ENCODE results near the gene FSTL4. TPM values are rescaled to one million over a fixed set of nuclear protein-coding genes. Genes with fewer than 3 reads are reported as not detected.

The FSTL4 gene
- total RNA-seq, 4 donors from 2014 or later: 0.41 TPM; not detected in 3

DNA sequence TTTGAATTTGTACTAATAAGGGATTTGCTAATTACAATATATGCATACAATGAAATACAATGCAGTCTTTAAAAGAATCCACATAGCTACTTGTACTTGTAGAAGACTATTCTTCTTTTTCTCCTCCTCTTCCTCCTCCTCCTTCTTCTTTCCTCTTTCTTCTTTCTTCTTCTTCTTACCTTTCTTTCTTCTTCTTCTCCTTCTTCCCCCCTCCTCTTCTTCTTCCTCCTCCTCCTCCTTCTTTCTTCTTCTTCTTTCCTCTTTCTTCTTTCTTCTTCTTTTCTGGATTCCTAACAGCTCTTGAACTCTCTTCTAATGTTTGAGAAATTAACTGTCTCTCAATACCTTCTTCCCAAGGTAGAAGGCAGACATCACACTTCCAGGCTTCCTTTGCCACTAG lies 29.3 kb upstream of the FSTL4 start:
- Histone ChIP-seq H3K4me3 (no peak overlapping the region), H3K4me1 (no peaks in the 10 kb centered on the region), H3K9me3 (no peaks in the 10 kb centered on the region), H3K27ac (no peak overlapping the region), H3K36me3 (no peaks in the 10 kb centered on the region), H3K27me3 (no peaks in the 10 kb centered on the region)
- TF ChIP-seq, protein P1, sequence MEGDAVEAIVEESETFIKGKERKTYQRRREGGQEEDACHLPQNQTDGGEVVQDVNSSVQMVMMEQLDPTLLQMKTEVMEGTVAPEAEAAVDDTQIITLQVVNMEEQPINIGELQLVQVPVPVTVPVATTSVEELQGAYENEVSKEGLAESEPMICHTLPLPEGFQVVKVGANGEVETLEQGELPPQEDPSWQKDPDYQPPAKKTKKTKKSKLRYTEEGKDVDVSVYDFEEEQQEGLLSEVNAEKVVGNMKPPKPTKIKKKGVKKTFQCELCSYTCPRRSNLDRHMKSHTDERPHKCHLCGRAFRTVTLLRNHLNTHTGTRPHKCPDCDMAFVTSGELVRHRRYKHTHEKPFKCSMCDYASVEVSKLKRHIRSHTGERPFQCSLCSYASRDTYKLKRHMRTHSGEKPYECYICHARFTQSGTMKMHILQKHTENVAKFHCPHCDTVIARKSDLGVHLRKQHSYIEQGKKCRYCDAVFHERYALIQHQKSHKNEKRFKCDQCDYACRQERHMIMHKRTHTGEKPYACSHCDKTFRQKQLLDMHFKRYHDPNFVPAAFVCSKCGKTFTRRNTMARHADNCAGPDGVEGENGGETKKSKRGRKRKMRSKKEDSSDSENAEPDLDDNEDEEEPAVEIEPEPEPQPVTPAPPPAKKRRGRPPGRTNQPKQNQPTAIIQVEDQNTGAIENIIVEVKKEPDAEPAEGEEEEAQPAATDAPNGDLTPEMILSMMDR (IDR thresholded peaks at IDR 0.05): no peak
- TF ChIP-seq POLR2A (IDR thresholded peaks at IDR 0.05): no peak
- no peak for DNase-seq
- intact Hi-C loops (cut with DNase I; ENCODE audit: low total_unique reads): no loop called here

DNA sequence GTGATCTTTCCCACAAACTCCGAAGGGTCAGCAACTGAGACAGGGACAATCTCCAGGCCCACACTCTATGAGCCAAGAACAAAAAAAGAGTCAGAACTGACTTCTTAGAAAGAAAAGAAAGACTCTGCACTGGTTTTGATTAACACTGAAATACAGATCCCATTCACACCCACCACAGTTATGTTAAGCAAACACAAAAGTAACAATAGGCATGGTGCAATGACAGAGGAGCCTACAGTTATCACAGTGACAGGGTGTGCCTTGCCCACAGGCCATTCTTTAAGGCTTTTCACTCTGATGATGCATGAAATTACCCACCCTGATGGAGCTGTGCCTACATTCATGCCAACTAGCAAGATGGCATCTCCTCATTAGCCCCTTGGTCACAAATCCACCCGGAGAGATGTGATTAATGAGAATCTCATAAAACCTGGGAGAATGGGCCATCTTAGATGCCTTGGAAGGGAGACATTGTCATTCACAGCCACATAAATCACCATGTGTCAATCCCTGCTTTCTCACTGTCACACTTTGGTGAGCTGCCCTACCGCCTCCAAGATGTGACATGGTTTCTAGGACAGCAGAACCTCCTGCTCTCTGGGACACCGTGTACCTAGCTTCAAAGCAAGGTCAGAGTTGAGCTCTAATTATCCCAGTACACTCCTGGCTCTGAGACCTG lies 27.6 kb upstream of the FSTL4 start:
- no peak for DNase-seq
- Histone ChIP-seq H3K27ac (no peak overlapping the region), H3K27me3 (no peaks in the 10 kb centered on the region), H3K36me3 (no peaks in the 10 kb centered on the region), H3K9me3 (no peaks in the 10 kb centered on the region), H3K4me1 (no peaks in the 10 kb centered on the region), H3K4me3 (no peak overlapping the region)
- TF ChIP-seq, protein P1 (IDR thresholded peaks at IDR 0.05): no peak
- TF ChIP-seq POLR2A (IDR thresholded peaks at IDR 0.05): no peak
- intact Hi-C loops (cut with DNase I; ENCODE audit: low total_unique reads): no loop called here

DNA sequence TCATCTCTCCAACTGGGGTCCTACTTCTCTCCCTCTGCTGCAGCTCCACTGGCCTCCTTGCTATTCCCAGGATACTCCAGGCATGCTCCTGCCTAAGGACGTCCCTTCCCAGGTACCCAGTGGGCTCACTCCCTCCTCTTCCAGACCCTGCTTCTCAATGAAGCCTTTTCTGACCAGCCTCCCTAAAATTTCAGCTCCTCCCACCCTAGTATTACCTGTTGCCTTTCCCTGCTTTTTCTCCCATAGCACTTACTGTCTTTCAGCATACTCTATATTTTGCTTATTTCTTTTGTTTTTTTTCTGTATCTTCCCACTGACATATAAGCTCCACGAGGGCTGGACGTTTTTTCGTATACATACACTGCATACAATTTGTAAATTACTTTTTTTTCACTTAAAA lies 26.1 kb upstream of the FSTL4 start:
- no peak for TF ChIP-seq POLR2A (IDR thresholded peaks at IDR 0.05)
- TF ChIP-seq, protein P1 (IDR thresholded peaks at IDR 0.05): no peak
- no peaks in the 10 kb centered on the region for H3K27me3 ChIP-seq
- H3K4me1 ChIP-seq: no peaks in the 10 kb centered on the region
- H3K27ac ChIP-seq: no peak overlapping the region
- no peaks in the 10 kb centered on the region for H3K36me3 ChIP-seq
- no peaks in the 10 kb centered on the region for H3K9me3 ChIP-seq
- no peak overlapping the region for H3K4me3 ChIP-seq
- no peak for DNase-seq
- intact Hi-C loops (cut with DNase I; ENCODE audit: low total_unique reads): no loop called here

DNA sequence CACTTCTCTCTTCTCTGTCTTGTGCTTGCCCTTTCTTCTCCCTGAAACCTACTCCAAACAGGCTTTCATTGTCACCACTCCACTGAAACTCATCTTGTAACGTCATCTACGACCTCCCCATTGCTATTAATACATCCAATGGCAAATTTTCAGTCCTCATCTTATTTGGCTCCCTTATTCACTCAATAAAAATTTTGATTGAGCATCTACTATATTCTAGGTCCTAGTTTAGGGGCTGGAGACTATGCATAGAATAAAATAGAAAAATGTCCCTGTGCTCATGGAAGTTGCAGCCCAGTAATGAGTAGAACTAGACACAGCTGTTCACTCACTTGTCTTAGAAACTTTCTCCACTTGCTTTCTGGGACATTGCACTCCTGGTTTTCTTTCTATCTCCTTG lies 24.9 kb upstream of the FSTL4 start:
- DNase-seq: no peak
- H3K36me3 ChIP-seq: no peaks in the 10 kb centered on the region
- intact Hi-C loops (cut with DNase I; ENCODE audit: low total_unique reads): no loop called here
- H3K4me1 ChIP-seq: no peaks in the 10 kb centered on the region
- TF ChIP-seq, protein P1 (IDR thresholded peaks at IDR 0.05): no peak
- H3K27me3 ChIP-seq: no peaks in the 10 kb centered on the region
- H3K9me3 ChIP-seq: no peaks in the 10 kb centered on the region
- no peak overlapping the region for H3K4me3 ChIP-seq
- H3K27ac ChIP-seq: no peak overlapping the region

DNA sequence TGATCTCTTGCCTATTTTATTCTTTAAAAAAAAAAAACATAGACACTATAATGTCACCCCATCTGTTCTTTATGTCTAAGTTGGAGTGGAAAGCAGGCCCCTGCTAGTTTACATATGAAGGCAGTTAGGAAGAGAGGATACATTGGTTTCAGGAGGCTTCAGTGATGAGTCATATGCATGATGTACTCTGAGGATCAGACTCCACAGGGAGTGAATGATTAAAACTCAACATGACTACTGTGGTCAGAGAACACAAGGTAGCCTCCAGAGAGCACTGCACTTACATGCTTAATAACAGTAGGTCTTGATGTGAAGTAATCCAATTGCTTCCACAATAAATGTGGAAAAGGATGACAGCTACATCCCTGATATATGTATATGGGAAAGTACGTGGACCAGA lies 22.7 kb upstream of the FSTL4 start:
- Histone ChIP-seq H3K9me3 (no peaks in the 10 kb centered on the region), H3K4me1 (no peaks in the 10 kb centered on the region), H3K36me3 (no peaks in the 10 kb centered on the region), H3K27me3 (no peaks in the 10 kb centered on the region), H3K27ac (no peak overlapping the region), H3K4me3 (no peak overlapping the region)
- no peak for DNase-seq
- TF ChIP-seq, protein P1 (IDR thresholded peaks at IDR 0.05): no peak
- no peak for TF ChIP-seq POLR2A (IDR thresholded peaks at IDR 0.05)
- intact Hi-C loops (cut with DNase I; ENCODE audit: low total_unique reads): no loop called here

All from uterus (tissue), 4 donors.